GM18861 (cell line): ENCODE data around the gene TUBA3E.
"Not testable (repeated sequence)": the region's sequence is repeated elsewhere in the genome, so short reads cannot be mapped to it uniquely, and the experiment has no call there.

Source experiments
- ATAC-seq: cut with Tn5 transposase; IDR thresholded peaks from one replicate; pipeline ENCODE4 v1.9.1; 2021; ENCODE audit not compliant: unreplicated experiment

TUBA3E gene

GRCh38 chr2:130198343-130198742, at the start of gene TUBA3E:
TUBA3E (minus strand) TSS chr2:130198439; CDS start chr2:130198360, 79 bp downstream.
- no peak for ATAC-seq

- ATAC-seq = no peak
Observed at GRCh38 chr2:130246430-130246829, 48.2 kb upstream of the TUBA3E start.

- ATAC-seq = no peak
Observed at GRCh38 chr2:130245976-130246375, 47.7 kb upstream of the TUBA3E start.

- ATAC-seq = no peak
Observed at GRCh38 chr2:130243359-130243758, 45.1 kb upstream of the TUBA3E start.

- ATAC-seq = no peak
Observed at GRCh38 chr2:130241041-130241707, 42.9 kb upstream of the TUBA3E start.

- ATAC-seq = not testable (repeated sequence)
Observed at GRCh38 chr2:130239581-130239980, 41.3 kb upstream of the TUBA3E start.

GRCh38 chr2:130233066-130233465, 34.8 kb upstream of the TUBA3E start:
- not testable (repeated sequence) for ATAC-seq

- ATAC-seq = no peak
Observed at GRCh38 chr2:130231656-130232055, 33.4 kb upstream of the TUBA3E start.

GRCh38 chr2:130230907-130231306, 32.7 kb upstream of the TUBA3E start:
- ATAC-seq = not testable (repeated sequence)

GRCh38 chr2:130230376-130230775, 32.1 kb upstream of the TUBA3E start:
- not testable (repeated sequence) for ATAC-seq

- not testable (repeated sequence) for ATAC-seq
Observed at GRCh38 chr2:130229161-130229510, 30.9 kb upstream of the TUBA3E start.

- not testable (repeated sequence) for ATAC-seq
Observed at GRCh38 chr2:130228467-130229160, 30.4 kb upstream of the TUBA3E start.

- ATAC-seq = not testable (repeated sequence)
Observed at GRCh38 chr2:130228005-130228404, 29.8 kb upstream of the TUBA3E start.

GRCh38 chr2:130222523-130222922, 24.3 kb upstream of the TUBA3E start:
- ATAC-seq = not testable (repeated sequence)

- not testable (repeated sequence) for ATAC-seq
Observed at GRCh38 chr2:130220505-130220904, 22.3 kb upstream of the TUBA3E start.

- ATAC-seq = not testable (repeated sequence)
Observed at GRCh38 chr2:130219147-130219546, 20.9 kb upstream of the TUBA3E start.

- ATAC-seq = not testable (repeated sequence)
Observed at GRCh38 chr2:130207051-130207450, 8.8 kb upstream of the TUBA3E start.

- not testable (repeated sequence) for ATAC-seq
Observed at GRCh38 chr2:130203150-130203549, 4.9 kb upstream of the TUBA3E start.

- not testable (repeated sequence) for ATAC-seq
Observed at GRCh38 chr2:130202518-130202917, 4.3 kb upstream of the TUBA3E start.

- ATAC-seq = not testable (repeated sequence)
Observed at GRCh38 chr2:130196052-130196451, 2.2 kb downstream of the TUBA3E start.

GRCh38 chr2:130195089-130195635, 3.1 kb downstream of the TUBA3E start:
- ATAC-seq = not testable (repeated sequence)

GRCh38 chr2:130193824-130194223, 4.4 kb downstream of the TUBA3E start:
- ATAC-seq = not testable (repeated sequence)
